Adrenal gland (tissue), 12 donors: ENCODE measurements around the gene TNFRSF1B. TPM values are rescaled to one million over a fixed set of nuclear protein-coding genes. Genes with fewer than 3 reads are reported as not detected.

Experiments used
- DNase-seq, 7 donors: peaks; one replicate each; pipeline ENCODE4 v3.0.0-alpha.2; 2019 to 2020
- H3K27ac ChIP-seq, 5 donors: fragments of 200-600 bp; sonication (generic) in 4 of 5; 1 replicate in 3 of 5; 2 replicates in 2 of 5; pipeline versions ENCODE4 v1.5.1 to v1.8.0; 2016 to 2020; ENCODE audit warnings: mild to moderate bottlenecking in 1 of 5
- H3K27me3 ChIP-seq: fragments of 200-600 bp; 2 replicates; pipeline ENCODE4 v1.8.0; 2021
- H3K36me3 ChIP-seq, 2 donors: fragments of 200-600 bp; replicated peaks in 1 of 2; 1 replicate in 1 of 2; 2 replicates in 1 of 2; pipeline versions ENCODE4 v1.5.1 to v1.8.0; 2018 to 2022
- H3K4me1 ChIP-seq, 2 donors: fragments of 200-600 bp; replicated peaks in 1 of 2; 1 replicate in 1 of 2; 2 replicates in 1 of 2; pipeline versions ENCODE4 v1.5.1 to v1.8.0; 2018 to 2021
- H3K4me3 ChIP-seq, 4 donors: fragments of 200-600 bp; sonication (generic) in 3 of 4; one replicate each; pipeline ENCODE4 v1.5.1; 2016 to 2018
- H3K9me3 ChIP-seq, 3 donors: fragments of 200-600 bp; sonication (generic) in 1 of 3; replicated peaks in 1 of 3; 1 replicate in 2 of 3; 2 replicates in 1 of 3; pipeline versions ENCODE4 v1.5.1 to v1.8.0; 2016 to 2021
- POLR2A ChIP-seq, 2 donors: fragments of 450-650 bp; IDR thresholded peaks; one replicate each; pipeline ENCODE4 v1.6.1; 2017; ENCODE audit warnings: antibody characterized with exemption in 2 of 2, mild to moderate bottlenecking in 2 of 2, moderate library complexity in 1 of 2
- WGBS, 4 donors: extraction: QIAGEN DNeasy Blood & Tissue Kit in 2 of 4; methylation state at CpG; one replicate each; pipeline versions ENCODE4 v1.1.5 to v1.1.7; 2013 to 2017; 5-methylcytosine and 5-hydroxymethylcytosine counted together
- intact Hi-C, 2 donors: fragments of 100-400 bp; cut with DNase I; formaldehyde crosslinking; loops; one replicate each; pipeline versions ENCODE4 v1.14.1 to v1.15.0; 2022 to 2023
- polyA plus RNA-seq, 3 donors: library from polyadenylated mRNA; stranded (reverse); fragments of 200-250 nt in 2 of 3; fragments of 350-450 nt in 1 of 3; fragmentation: Illumina TruSeq in 1 of 3; extraction: RNeasy Lipid Tissue Mini Kit (QIAGEN cat#74804) in 1 of 3; gene quantifications; one replicate each; pipeline ENCODE4 v1.2.3, GENCODE V29; 2013 to 2014
- total RNA-seq, 9 donors: library from RNA; depleted of rRNA in 4 of 9; stranded (reverse); fragments of >200 nt in 4 of 9; fragments of 120-200 nt in 1 of 9; fragmentation: NEBNext Ultra II Directional in 1 of 9; extraction: Animal tissue kit (Norgen Biotek cat#: 25700) in 1 of 9; gene quantifications; one replicate each; pipeline versions ENCODE4 v1.1.0 to v1.2.4, GENCODE V29; 2013 to 2023
- TF ChIP-seq, protein P1 (sequence below), 6 experiments: fragments of 450-650 bp in 4 of 6; fragments of 200-600 bp in 2 of 6; sonication (generic) in 1 of 6; IDR thresholded peaks; 1 replicate in 5 of 6; 2 replicates in 1 of 6; pipeline versions ENCODE4 v1.5.1 to v1.8.0; 2016 to 2021; ENCODE audit warnings: antibody characterized with exemption in 6 of 6, mild to moderate bottlenecking in 2 of 6, moderate library complexity in 1 of 6
- donor health status: healthy with polysubstance abuse.
- donor health status: Bipolar disorder and iron deficiency.
- donor health status: DM: yes; HTN: yes; CAD: no.
- donor health status: DM: no; HTN: no; CAD: no.
- donor health status: DM: no; HTN: no; CAD: no.
- donor health status: DM: yes; HTN: yes; CAD: no.

Gene TNFRSF1B
- total and polyA plus RNA-seq, 12 donors = 4.0 to 58.3 (median 32.5) TPM

DNA sequence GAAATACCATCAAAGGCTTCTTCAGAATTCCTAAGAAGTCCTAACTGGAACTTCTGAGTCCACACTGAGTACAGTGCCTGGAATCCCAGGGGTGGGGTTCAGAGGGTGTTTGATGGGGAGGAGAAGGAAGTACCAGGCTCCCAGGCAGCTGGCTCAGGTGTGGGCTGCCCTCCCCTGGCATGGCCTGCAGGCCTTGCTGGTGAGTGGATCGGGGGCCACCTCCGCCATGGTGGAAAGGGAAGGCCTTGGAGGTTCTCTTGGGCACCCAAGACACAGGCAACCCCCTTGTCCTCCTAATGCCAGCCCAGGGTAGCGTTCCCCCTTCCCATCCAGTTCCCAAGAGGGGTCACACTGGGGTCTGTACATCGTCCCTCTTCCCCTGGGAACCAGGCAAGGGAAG is 26.8 kb upstream of the TNFRSF1B start:
- H3K4me1 ChIP-seq = peaks cover 3 to 10% of the 10 kb centered on the region in 2 donors
- no peak overlapping the region for H3K27ac ChIP-seq
- TF ChIP-seq, protein P1, sequence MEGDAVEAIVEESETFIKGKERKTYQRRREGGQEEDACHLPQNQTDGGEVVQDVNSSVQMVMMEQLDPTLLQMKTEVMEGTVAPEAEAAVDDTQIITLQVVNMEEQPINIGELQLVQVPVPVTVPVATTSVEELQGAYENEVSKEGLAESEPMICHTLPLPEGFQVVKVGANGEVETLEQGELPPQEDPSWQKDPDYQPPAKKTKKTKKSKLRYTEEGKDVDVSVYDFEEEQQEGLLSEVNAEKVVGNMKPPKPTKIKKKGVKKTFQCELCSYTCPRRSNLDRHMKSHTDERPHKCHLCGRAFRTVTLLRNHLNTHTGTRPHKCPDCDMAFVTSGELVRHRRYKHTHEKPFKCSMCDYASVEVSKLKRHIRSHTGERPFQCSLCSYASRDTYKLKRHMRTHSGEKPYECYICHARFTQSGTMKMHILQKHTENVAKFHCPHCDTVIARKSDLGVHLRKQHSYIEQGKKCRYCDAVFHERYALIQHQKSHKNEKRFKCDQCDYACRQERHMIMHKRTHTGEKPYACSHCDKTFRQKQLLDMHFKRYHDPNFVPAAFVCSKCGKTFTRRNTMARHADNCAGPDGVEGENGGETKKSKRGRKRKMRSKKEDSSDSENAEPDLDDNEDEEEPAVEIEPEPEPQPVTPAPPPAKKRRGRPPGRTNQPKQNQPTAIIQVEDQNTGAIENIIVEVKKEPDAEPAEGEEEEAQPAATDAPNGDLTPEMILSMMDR (IDR thresholded peaks at IDR 0.05) = no peak
- no peak for TF ChIP-seq POLR2A (IDR thresholded peaks at IDR 0.05)
- no peaks in the 10 kb centered on the region for H3K9me3 ChIP-seq
- no peaks in the 10 kb centered on the region for H3K27me3 ChIP-seq
- no peak overlapping the region for H3K4me3 ChIP-seq
- intact Hi-C loops = no loop called here
- no peaks in the 10 kb centered on the region for H3K36me3 ChIP-seq
- 83 to 100% (median 98%) methylated on average over 2 to 4 of the region's 4 CpGs for WGBS, 4 donors
- DNase-seq = no peak

DNA sequence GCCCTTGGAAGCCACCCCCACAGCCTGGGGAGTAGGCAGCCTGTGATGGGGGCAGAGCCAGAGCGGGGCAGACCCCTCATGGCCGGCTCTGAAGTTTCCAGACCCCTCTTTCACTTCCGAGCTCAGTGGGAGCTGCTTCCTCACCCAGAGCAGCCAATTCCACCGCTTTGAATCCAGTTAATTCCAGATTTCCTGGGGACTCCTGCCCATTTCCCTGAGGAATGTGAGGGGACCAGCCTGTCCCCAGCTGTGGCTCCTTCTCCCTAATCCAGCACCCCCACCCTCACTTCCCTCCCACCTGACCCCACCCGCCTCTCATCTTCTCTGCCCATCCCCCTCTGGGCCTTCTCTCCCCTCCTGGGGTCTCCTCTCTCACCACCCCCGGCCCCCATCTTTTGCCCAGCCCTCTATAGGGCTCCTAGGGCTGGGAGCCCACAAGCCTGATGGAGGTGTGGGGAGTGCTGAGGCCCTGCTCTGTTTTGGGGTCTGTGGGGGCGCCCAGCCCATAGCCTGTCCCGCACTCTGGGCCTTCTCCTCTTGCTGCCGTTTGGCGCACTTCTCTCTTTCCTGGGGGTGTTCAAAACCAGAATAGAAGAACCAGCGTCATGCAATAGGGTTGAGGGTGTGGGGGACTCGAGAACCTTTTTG is 26.2 kb upstream of the TNFRSF1B start:
- no peak for TF ChIP-seq POLR2A (IDR thresholded peaks at IDR 0.05)
- TF ChIP-seq, protein P1 (IDR thresholded peaks at IDR 0.05) = no peak
- Histone ChIP-seq H3K27ac (no peak overlapping the region), H3K36me3 (no peaks in the 10 kb centered on the region), H3K9me3 (no peaks in the 10 kb centered on the region), H3K4me1 (peaks cover 3 to 10% of the 10 kb centered on the region in 2 donors), H3K4me3 (no peak overlapping the region), H3K27me3 (no peaks in the 10 kb centered on the region)
- intact Hi-C loops = no loop called here
- no peak for DNase-seq
- 69 to 76% (median 74%) methylated on average over 9 to 12 of the region's 12 CpGs for WGBS, 4 donors

DNA sequence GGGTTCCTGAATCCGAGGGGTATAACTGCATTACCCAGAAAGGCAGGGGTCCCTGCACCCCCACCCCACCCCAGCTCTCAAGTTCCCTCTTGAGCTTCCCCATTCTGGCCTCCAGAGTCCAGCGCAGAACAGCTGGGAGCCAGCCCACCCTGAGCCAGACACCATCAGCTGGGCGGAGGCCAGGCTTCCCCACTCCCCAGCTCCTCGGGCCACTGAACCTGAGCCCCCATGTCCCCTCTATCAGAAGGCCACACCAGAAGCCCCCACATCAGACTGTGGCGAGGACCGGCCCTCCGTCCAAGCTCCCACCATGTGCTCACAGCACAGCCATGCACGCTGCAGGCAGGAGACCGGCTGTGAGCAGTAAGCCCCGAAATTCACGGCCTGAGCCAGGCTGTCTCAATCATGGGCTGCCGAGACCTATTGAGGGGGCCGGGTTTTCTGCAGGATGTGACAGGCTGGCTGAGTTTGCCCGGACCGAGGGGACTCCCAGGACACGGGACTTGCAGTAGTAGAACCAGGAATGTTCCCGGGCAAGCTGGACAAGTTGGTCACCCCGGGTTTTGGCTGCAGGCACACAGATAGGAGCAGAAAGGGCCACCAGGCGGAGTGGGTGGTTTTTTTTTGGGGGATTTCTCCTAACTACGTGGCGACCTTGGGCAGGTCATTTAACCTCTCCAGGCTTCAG is 25.5 kb upstream of the TNFRSF1B start:
- 79 to 84% (median 81%) methylated on average over 7 to 21 of the region's 21 CpGs for WGBS, 4 donors
- H3K4me1 ChIP-seq = peaks cover 3 to 10% of the 10 kb centered on the region in 2 donors

DNA sequence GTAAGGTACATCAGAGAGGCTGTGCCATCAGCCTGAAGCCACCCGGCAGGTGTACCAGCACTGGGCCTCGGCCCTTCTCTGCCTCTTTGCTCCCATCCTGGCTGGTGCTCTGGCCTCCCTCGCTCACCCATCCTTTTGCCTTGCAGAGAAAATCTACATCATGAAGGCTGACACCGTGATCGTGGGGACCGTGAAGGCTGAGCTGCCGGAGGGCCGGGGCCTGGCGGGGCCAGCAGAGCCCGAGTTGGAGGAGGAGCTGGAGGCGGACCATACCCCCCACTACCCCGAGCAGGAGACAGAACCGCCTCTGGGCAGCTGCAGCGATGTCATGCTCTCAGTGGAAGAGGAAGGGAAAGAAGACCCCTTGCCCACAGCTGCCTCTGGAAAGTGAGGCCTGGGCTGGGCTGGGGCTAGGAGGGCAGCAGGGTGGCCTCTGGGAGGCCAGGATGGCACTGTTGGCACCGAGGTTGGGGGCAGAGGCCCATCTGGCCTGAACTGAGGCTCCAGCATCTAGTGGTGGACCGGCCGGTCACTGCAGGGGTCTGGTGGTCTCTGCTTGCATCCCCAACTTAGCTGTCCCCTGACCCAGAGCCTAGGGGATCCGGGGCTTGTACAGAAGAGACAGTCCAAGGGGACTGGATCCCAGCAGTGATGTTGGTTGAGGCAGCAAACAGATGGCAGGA is 24.5 kb upstream of the TNFRSF1B start:
- intact Hi-C loops = no loop called here
- Histone ChIP-seq H3K4me1 (peaks cover 3 to 11% of the 10 kb centered on the region in 2 donors), H3K9me3 (no peaks in the 10 kb centered on the region), H3K36me3 (no peaks in the 10 kb centered on the region), H3K4me3 (no peak overlapping the region), H3K27ac (peak overlapping the region in 1 of 5 donors; percentile 81), H3K27me3 (no peaks in the 10 kb centered on the region)
- WGBS, 4 donors = 85 to 94% (median 90%) methylated on average over 7 to 18 of the region's 18 CpGs
- no peak for DNase-seq
- TF ChIP-seq, protein P1 (IDR thresholded peaks at IDR 0.05) = no peak
- no peak for TF ChIP-seq POLR2A (IDR thresholded peaks at IDR 0.05)

More for the DNA sequence above, 25.5 kb upstream of the TNFRSF1B start:
- no peak overlapping the region for H3K4me3 ChIP-seq
- no peaks in the 10 kb centered on the region for H3K36me3 ChIP-seq
- no peak overlapping the region for H3K27ac ChIP-seq
- TF ChIP-seq, protein P1 (IDR thresholded peaks at IDR 0.05) = no peak
- TF ChIP-seq POLR2A (IDR thresholded peaks at IDR 0.05) = no peak
- no peak for DNase-seq
- no peaks in the 10 kb centered on the region for H3K9me3 ChIP-seq
- intact Hi-C loops = no loop called here
- no peaks in the 10 kb centered on the region for H3K27me3 ChIP-seq
